ENCODE results near the gene ZNF226. TPM values are rescaled to one million over a fixed set of nuclear protein-coding genes. Genes with fewer than 3 reads are reported as not detected.
A peak's percentile ranks its signal among the peaks of the same experiment; 100 is the strongest.
"Not testable (repeated sequence)": the region's sequence is repeated elsewhere in the genome, so short reads cannot be mapped to it uniquely, and the experiment has no call there.

Gene ZNF226
- polyA plus RNA-seq, 4 donors: 13.6 to 28.2 (median 19.9) TPM

DNA sequence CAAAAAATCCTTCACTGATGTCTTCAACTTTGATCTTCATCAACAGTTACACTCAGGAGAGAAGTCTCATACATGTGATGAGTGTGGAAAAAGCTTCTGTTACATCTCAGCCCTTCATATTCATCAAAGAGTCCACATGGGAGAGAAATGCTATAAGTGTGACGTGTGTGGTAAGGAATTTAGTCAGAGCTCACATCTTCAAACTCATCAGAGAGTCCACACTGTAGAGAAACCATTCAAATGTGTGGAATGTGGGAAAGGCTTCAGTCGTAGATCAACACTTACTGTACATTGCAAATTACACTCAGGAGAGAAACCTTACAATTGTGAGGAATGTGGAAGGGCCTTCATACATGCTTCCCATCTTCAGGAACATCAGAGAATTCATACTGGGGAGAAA lies 8.4 kb upstream of the ZNF226 start:
- no peak for DNase-seq
- Histone ChIP-seq H3K4me1 (ENCODE audit: control insufficient read depth in 3 of 3, insufficient read depth in 2 of 3, low read depth in 1 of 3, low read length in 2 of 3) (no peaks in the 10 kb centered on the region), H3K36me3 (ENCODE audit: control insufficient read depth in 3 of 3, insufficient read depth in 2 of 3, low read depth in 1 of 3, low read length in 3 of 3) (peaks cover 9 to 38% (median 19%) of the 10 kb centered on the region in 3 donors), H3K4me3 (ENCODE audit: low read depth in 1 of 3, low read length in 3 of 3) (no peak overlapping the region), H3K27me3 (ENCODE audit: control insufficient read depth in 3 of 3, insufficient read depth in 3 of 3, low read length in 3 of 3) (no peaks in the 10 kb centered on the region), H3K27ac (ENCODE audit: low read depth in 1 of 3, low read length in 2 of 3) (no peak overlapping the region), H3K9me3 (ENCODE audit: control insufficient read depth in 2 of 2, insufficient read depth in 1 of 2, low read depth in 1 of 2, low read length in 1 of 2) (peaks cover 0 to 43% of the 10 kb centered on the region in 2 donors)
- no peak for FAIRE-seq
- 90 to 92% (median 92%) methylated on average over 2 of the region's 2 CpGs for WGBS, 3 donors

DNA sequence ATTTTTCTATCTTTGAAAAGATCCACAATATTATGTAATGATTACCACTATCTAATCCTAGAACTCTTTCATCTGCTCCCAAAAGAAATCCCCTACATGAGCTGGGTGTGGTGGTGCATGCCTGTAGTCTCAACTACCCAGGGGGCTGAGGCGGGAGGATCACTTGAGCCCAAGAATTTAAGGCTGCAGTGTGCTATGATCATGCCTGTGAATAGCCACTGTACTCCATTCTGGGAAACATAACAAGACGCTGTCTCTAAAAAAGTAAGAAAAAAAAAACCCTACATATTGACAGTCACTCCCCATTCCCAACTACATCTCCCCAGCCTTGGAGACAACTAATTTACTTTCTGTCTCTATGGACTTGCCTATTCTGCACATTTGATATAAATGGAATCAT lies 1.1 kb upstream of the ZNF226 start:
- Histone ChIP-seq H3K4me1 (ENCODE audit: control insufficient read depth in 3 of 3, insufficient read depth in 2 of 3, low read depth in 1 of 3, low read length in 2 of 3) (peaks cover 0 to 3% (median 0%) of the 10 kb centered on the region in 3 donors), H3K9me3 (ENCODE audit: control insufficient read depth in 2 of 2, insufficient read depth in 1 of 2, low read depth in 1 of 2, low read length in 1 of 2) (peaks cover 0 to 43% of the 10 kb centered on the region in 2 donors), H3K27me3 (ENCODE audit: control insufficient read depth in 3 of 3, insufficient read depth in 3 of 3, low read length in 3 of 3) (no peaks in the 10 kb centered on the region), H3K36me3 (ENCODE audit: control insufficient read depth in 3 of 3, insufficient read depth in 2 of 3, low read depth in 1 of 3, low read length in 3 of 3) (peaks cover 5 to 8% (median 7%) of the 10 kb centered on the region in 3 donors), H3K4me3 (ENCODE audit: low read depth in 1 of 3, low read length in 3 of 3) (no peak overlapping the region), H3K27ac (ENCODE audit: low read depth in 1 of 3, low read length in 2 of 3) (no peak overlapping the region)
- 92 to 97% (median 93%) methylated on average over 2 of the region's 2 CpGs for WGBS, 3 donors
- FAIRE-seq (no peak), DNase-seq (no peak)

DNA sequence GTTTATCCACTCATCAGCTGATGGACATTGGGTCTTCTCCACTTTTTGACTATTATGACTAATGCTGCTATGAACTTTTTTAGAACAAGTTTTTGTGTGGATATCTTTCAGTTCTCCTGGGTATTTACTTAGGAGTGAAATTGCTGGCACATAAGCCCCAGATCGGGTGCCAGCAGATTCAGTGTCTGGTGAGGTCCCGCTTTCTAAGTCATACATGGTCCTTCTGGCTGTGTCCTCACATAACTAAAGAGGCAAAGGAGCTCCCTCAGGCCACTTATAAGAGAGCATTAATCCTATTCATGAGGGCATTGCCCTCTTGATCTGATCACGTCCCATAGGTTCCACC lies 600 bp upstream of the ZNF226 start:
- Histone ChIP-seq H3K9me3 (ENCODE audit: control insufficient read depth in 2 of 2, insufficient read depth in 1 of 2, low read depth in 1 of 2, low read length in 1 of 2) (peaks cover 0 to 44% of the 10 kb centered on the region in 2 donors), H3K36me3 (ENCODE audit: control insufficient read depth in 3 of 3, insufficient read depth in 2 of 3, low read depth in 1 of 3, low read length in 3 of 3) (peaks cover 5 to 11% (median 7%) of the 10 kb centered on the region in 3 donors), H3K27me3 (ENCODE audit: control insufficient read depth in 3 of 3, insufficient read depth in 3 of 3, low read length in 3 of 3) (no peaks in the 10 kb centered on the region), H3K4me1 (ENCODE audit: control insufficient read depth in 3 of 3, insufficient read depth in 2 of 3, low read depth in 1 of 3, low read length in 2 of 3) (peaks cover 0 to 3% (median 0%) of the 10 kb centered on the region in 3 donors), H3K4me3 (ENCODE audit: low read depth in 1 of 3, low read length in 3 of 3) (peak overlapping the region; percentile 60 to 99 (median 69)), H3K27ac (ENCODE audit: low read depth in 1 of 3, low read length in 2 of 3) (peak overlapping the region; percentile 22 to 98 (median 92))
- WGBS, 3 donors: 53 to 66% (median 65%) methylated on average over 3 of the region's 3 CpGs
- DNase-seq (no peak), FAIRE-seq (no peak)

DNA sequence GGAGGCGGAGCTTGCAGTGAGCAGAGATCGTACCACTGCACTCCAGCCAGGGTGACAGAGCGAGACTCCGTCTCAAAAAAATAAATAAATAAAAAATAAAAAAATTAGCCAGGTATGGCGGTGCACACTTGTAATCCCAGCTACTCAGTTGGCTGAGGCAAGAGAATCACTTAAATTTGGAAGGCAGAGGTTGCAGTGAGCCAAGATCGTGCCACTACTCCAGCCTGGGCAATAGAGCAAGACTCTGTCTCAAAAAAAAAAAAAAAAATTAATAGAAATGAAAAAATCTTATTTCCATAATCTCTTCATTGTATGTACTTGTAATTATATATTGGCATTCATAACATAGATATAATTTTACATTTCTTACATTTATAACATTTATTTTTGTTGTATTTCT lies 5.8 kb downstream of the ZNF226 start:
- not testable (repeated sequence) for H3K4me3 ChIP-seq (ENCODE audit: low read depth in 1 of 3, low read length in 3 of 3); DNase-seq; FAIRE-seq; H3K27me3 ChIP-seq (ENCODE audit: control insufficient read depth in 3 of 3, insufficient read depth in 3 of 3, low read length in 3 of 3); H3K4me1 ChIP-seq (ENCODE audit: control insufficient read depth in 3 of 3, insufficient read depth in 2 of 3, low read depth in 1 of 3, low read length in 2 of 3); H3K27ac ChIP-seq (ENCODE audit: low read depth in 1 of 3, low read length in 2 of 3)
- 98% methylated on average over 6 of the region's 6 CpGs for whole genome bisulfite sequencing, 3 donors
- Histone ChIP-seq H3K36me3 (ENCODE audit: control insufficient read depth in 3 of 3, insufficient read depth in 2 of 3, low read depth in 1 of 3, low read length in 3 of 3) (peaks cover 36 to 48% (median 37%) of the 10 kb centered on the region in 3 donors), H3K9me3 (ENCODE audit: control insufficient read depth in 2 of 2, insufficient read depth in 1 of 2, low read depth in 1 of 2, low read length in 1 of 2) (peaks cover 0 to 56% of the 10 kb centered on the region in 2 donors)

DNA sequence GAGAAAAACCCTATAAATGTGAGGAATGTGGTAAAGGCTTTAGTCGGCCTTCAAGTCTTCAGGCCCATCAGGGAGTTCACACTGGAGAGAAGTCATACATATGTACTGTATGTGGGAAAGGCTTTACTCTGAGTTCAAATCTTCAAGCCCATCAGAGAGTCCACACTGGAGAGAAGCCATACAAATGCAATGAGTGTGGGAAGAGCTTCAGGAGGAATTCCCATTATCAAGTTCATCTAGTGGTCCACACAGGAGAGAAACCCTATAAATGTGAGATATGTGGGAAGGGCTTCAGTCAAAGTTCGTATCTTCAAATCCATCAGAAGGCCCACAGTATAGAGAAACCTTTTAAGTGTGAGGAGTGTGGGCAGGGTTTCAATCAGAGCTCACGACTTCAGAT lies 11.7 kb downstream of the ZNF226 start:
- no peaks in the 10 kb centered on the region for H3K4me1 ChIP-seq (ENCODE audit: control insufficient read depth in 3 of 3, insufficient read depth in 2 of 3, low read depth in 1 of 3, low read length in 2 of 3)
- no peak overlapping the region for H3K4me3 ChIP-seq (ENCODE audit: low read depth in 1 of 3, low read length in 3 of 3)
- no peaks in the 10 kb centered on the region for H3K27me3 ChIP-seq (ENCODE audit: control insufficient read depth in 3 of 3, insufficient read depth in 3 of 3, low read length in 3 of 3)
- H3K9me3 ChIP-seq (ENCODE audit: control insufficient read depth in 2 of 2, insufficient read depth in 1 of 2, low read depth in 1 of 2, low read length in 1 of 2): peaks cover 3 to 57% of the 10 kb centered on the region in 2 donors
- H3K36me3 ChIP-seq (ENCODE audit: control insufficient read depth in 3 of 3, insufficient read depth in 2 of 3, low read depth in 1 of 3, low read length in 3 of 3): peaks cover 18 to 42% (median 38%) of the 10 kb centered on the region in 3 donors
- WGBS, 3 donors: 96 to 100% (median 99%) methylated on average over 3 of the region's 3 CpGs
- DNase-seq: no peak
- FAIRE-seq: no peak
- no peak overlapping the region for H3K27ac ChIP-seq (ENCODE audit: low read depth in 1 of 3, low read length in 2 of 3)

DNA sequence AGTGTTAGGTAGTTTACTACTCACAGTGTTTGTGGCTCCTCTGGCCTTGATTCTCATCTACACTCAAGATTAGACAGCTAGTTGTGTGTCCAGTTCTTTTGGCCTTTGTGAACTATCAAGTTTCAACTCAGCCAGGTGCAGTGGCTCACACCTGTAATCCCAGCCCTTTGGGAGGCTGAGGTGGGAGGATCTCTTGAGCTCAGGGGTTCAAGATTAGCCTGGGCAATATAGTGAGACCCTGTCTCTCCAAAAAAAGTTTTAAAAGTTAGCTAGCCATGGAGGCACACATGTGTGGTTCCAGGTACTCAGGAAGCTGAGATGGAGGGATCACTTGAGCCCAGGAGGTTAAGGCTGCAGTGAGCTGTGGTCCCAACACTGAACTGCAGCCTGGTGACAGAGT lies 16.1 kb downstream of the ZNF226 start:
- FAIRE-seq (no peak), DNase-seq (no peak)
- Histone ChIP-seq H3K4me1 (ENCODE audit: control insufficient read depth in 3 of 3, insufficient read depth in 2 of 3, low read depth in 1 of 3, low read length in 2 of 3) (no peaks in the 10 kb centered on the region), H3K9me3 (ENCODE audit: control insufficient read depth in 2 of 2, insufficient read depth in 1 of 2, low read depth in 1 of 2, low read length in 1 of 2) (peaks cover 3 to 47% of the 10 kb centered on the region in 2 donors), H3K27ac (ENCODE audit: low read depth in 1 of 3, low read length in 2 of 3) (no peak overlapping the region), H3K36me3 (ENCODE audit: control insufficient read depth in 3 of 3, insufficient read depth in 2 of 3, low read depth in 1 of 3, low read length in 3 of 3) (peaks cover 4 to 9% (median 8%) of the 10 kb centered on the region in 3 donors), H3K27me3 (ENCODE audit: control insufficient read depth in 3 of 3, insufficient read depth in 3 of 3, low read length in 3 of 3) (no peaks in the 10 kb centered on the region), H3K4me3 (ENCODE audit: low read depth in 1 of 3, low read length in 3 of 3) (no peak overlapping the region)

DNA sequence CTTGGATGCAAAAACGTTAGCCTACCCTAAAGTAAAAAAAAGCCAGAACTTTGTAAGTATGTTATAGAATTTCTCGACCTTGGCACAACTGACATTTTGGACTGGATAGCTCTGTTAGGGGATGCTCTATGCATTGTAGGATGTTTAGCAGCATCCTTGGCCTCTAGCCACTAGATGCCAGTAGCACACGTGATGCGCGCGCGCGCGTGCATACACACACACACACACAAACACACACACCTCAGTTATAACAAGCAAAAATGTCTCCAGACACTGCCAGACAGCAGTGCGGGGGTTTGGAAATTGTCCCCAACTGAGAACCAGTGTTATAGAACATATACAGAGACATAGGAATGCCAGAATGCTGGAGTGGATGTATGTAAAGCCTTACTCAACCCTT lies 17.2 kb downstream of the ZNF226 start:
- FAIRE-seq (no peak), DNase-seq (no peak)
- WGBS, 3 donors: 84 to 92% (median 84%) methylated on average over 10 of the region's 10 CpGs
- Histone ChIP-seq H3K36me3 (ENCODE audit: control insufficient read depth in 3 of 3, insufficient read depth in 2 of 3, low read depth in 1 of 3, low read length in 3 of 3) (no peaks in the 10 kb centered on the region), H3K4me1 (ENCODE audit: control insufficient read depth in 3 of 3, insufficient read depth in 2 of 3, low read depth in 1 of 3, low read length in 2 of 3) (no peaks in the 10 kb centered on the region), H3K4me3 (ENCODE audit: low read depth in 1 of 3, low read length in 3 of 3) (no peak overlapping the region), H3K27ac (ENCODE audit: low read depth in 1 of 3, low read length in 2 of 3) (no peak overlapping the region), H3K27me3 (ENCODE audit: control insufficient read depth in 3 of 3, insufficient read depth in 3 of 3, low read length in 3 of 3) (no peaks in the 10 kb centered on the region), H3K9me3 (ENCODE audit: control insufficient read depth in 2 of 2, insufficient read depth in 1 of 2, low read depth in 1 of 2, low read length in 1 of 2) (peaks cover 0 to 36% of the 10 kb centered on the region in 2 donors)

DNA sequence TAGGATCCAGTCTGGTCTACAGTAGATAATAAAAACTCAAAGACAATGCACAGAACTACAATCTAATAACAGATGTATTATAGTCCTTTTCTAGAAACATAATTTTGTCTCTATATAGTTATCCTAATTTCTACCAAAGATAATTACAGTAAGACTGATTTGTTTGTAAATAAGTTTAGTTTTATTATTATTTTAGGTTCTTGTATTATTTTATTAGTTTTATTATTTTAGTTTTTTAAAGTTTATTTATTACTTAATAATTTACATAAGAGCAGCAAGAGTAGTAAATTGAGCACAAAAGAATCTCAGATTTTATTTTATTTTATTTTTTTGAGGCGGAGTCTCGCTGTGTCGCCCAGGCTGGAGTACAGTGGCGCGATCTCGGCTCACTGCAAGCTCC lies 25.1 kb downstream of the ZNF226 start:
- no peak overlapping the region for H3K27ac ChIP-seq (ENCODE audit: low read depth in 1 of 3, low read length in 2 of 3)
- no peaks in the 10 kb centered on the region for H3K36me3 ChIP-seq (ENCODE audit: control insufficient read depth in 3 of 3, insufficient read depth in 2 of 3, low read depth in 1 of 3, low read length in 3 of 3)
- H3K4me3 ChIP-seq (ENCODE audit: low read depth in 1 of 3, low read length in 3 of 3): no peak overlapping the region
- 93 to 98% (median 97%) methylated on average over 6 of the region's 6 CpGs for WGBS, 3 donors
- peaks cover 0 to 5% of the 10 kb centered on the region in 2 donors for H3K9me3 ChIP-seq (ENCODE audit: control insufficient read depth in 2 of 2, insufficient read depth in 1 of 2, low read depth in 1 of 2, low read length in 1 of 2)
- H3K27me3 ChIP-seq (ENCODE audit: control insufficient read depth in 3 of 3, insufficient read depth in 3 of 3, low read length in 3 of 3): no peaks in the 10 kb centered on the region
- no peaks in the 10 kb centered on the region for H3K4me1 ChIP-seq (ENCODE audit: control insufficient read depth in 3 of 3, insufficient read depth in 2 of 3, low read depth in 1 of 3, low read length in 2 of 3)
- FAIRE-seq: peak; percentile 51
- no peak for DNase-seq

DNA sequence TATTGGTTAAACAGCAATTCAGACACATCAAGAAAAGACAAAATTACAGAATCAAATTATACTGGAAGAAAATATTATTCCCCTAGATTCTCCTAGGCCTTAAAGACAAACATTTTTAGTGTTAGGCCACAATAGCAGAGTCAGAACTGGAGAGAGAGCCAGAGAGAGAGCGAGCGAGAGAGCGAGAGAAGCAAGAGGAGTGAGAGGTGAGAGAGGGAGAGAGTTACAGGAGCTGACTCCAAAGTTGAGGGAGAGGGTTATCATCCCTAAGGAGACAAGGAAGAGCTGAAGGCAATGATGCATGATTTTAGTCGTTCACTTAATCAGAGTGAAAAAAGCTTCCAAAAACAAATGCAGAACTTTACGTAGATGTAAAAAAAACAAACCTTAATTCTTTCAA lies 27.2 kb downstream of the ZNF226 start:
- Histone ChIP-seq H3K27me3 (ENCODE audit: control insufficient read depth in 3 of 3, insufficient read depth in 3 of 3, low read length in 3 of 3) (no peaks in the 10 kb centered on the region), H3K36me3 (ENCODE audit: control insufficient read depth in 3 of 3, insufficient read depth in 2 of 3, low read depth in 1 of 3, low read length in 3 of 3) (no peaks in the 10 kb centered on the region), H3K4me1 (ENCODE audit: control insufficient read depth in 3 of 3, insufficient read depth in 2 of 3, low read depth in 1 of 3, low read length in 2 of 3) (no peaks in the 10 kb centered on the region), H3K4me3 (ENCODE audit: low read depth in 1 of 3, low read length in 3 of 3) (no peak overlapping the region), H3K27ac (ENCODE audit: low read depth in 1 of 3, low read length in 2 of 3) (no peak overlapping the region), H3K9me3 (ENCODE audit: control insufficient read depth in 2 of 2, insufficient read depth in 1 of 2, low read depth in 1 of 2, low read length in 1 of 2) (peaks cover 0 to 5% of the 10 kb centered on the region in 2 donors)
- DNase-seq (no peak), FAIRE-seq (no peak)
- 75 to 83% (median 81%) methylated on average over 5 of the region's 5 CpGs for WGBS, 3 donors

Measured in small intestine (tissue), 7 donors.